Smooth muscle cell (in vitro differentiated cells): Measurements from ENCODE around the gene KCNMB2. TPM values are rescaled to one million over a fixed set of nuclear protein-coding genes. Genes with fewer than 3 reads are reported as not detected.

Source experiments
- DNase-seq: peaks from one replicate; lab custom pipeline; 2025; ENCODE audit not compliant: unreplicated experiment; lab: John Stamatoyannopoulos, UW
- H2AFZ ChIP-seq: fragments of 200-600 bp; sonication (generic); 2 replicates; pipeline ENCODE4 v1.6.0; 2016; ENCODE audit warnings: antibody characterized with exemption, low read depth, mild to moderate bottlenecking
- H3F3A ChIP-seq: fragments of 200-600 bp; sonication (generic); 2 replicates; pipeline ENCODE4 v1.6.0; 2017; ENCODE audit warnings: antibody characterized with exemption, low read depth
- H3K27ac ChIP-seq: fragments of 200-600 bp; sonication (generic); 2 replicates; pipeline ENCODE4 v1.5.1; 2016; ENCODE audit warnings: low read depth, mild to moderate bottlenecking
- H3K27me3 ChIP-seq: fragments of 200-600 bp; sonication (generic); 2 replicates; pipeline ENCODE4 v1.6.1; 2016; ENCODE audit warnings: low read depth, mild to moderate bottlenecking
- H3K36me3 ChIP-seq: fragments of 200-600 bp; sonication (generic); 2 replicates; pipeline ENCODE4 v1.5.1; 2016; ENCODE audit warnings: low read depth
- H3K4me1 ChIP-seq: fragments of 200-600 bp; sonication (generic); 2 replicates; pipeline ENCODE4 v1.5.1; 2016; ENCODE audit warnings: low read depth
- H3K4me2 ChIP-seq: fragments of 200-600 bp; sonication (generic); 2 replicates; pipeline ENCODE4 v1.6.0; 2016; ENCODE audit warnings: mild to moderate bottlenecking
- H3K4me3 ChIP-seq: fragments of 200-600 bp; sonication (generic); 2 replicates; pipeline ENCODE4 v1.5.1; 2016; ENCODE audit warnings: mild to moderate bottlenecking
- H3K79me2 ChIP-seq: fragments of 200-600 bp; sonication (generic); 2 replicates; pipeline ENCODE4 v1.6.0; 2016; ENCODE audit warnings: low read depth, mild to moderate bottlenecking
- H3K9ac ChIP-seq: fragments of 200-600 bp; sonication (generic); 2 replicates; pipeline ENCODE4 v1.6.0; 2016; ENCODE audit warnings: low read depth
- H3K9me3 ChIP-seq: fragments of 200-600 bp; sonication (generic); replicated peaks from 2 replicates; pipeline ENCODE4 v1.5.1; 2016; ENCODE audit warnings: low read depth
- H4K20me1 ChIP-seq: fragments of 200-600 bp; sonication (generic); 2 replicates; pipeline ENCODE4 v1.6.0; 2016; ENCODE audit warnings: low read depth
- CTCF ChIP-seq: fragments of 200-600 bp; sonication (generic); IDR thresholded peaks from 2 replicates; pipeline ENCODE4 v1.5.1; 2017; ENCODE audit warnings: borderline replicate concordance, mild to moderate bottlenecking, antibody characterized with exemption; ENCODE audit not compliant: insufficient read depth, poor library complexity, severe bottlenecking
- WGBS: methylation state at CpG from one replicate; pipeline ENCODE4 v1.1.7; 2016; ENCODE audit warnings: low lambda C conversion rate; 5-methylcytosine and 5-hydroxymethylcytosine counted together
- polyA plus RNA-seq: library from polyadenylated mRNA; unstranded; fragments of >200 nt; fragmentation: Nextera tagmentation; extraction: Ambion mirVana; gene quantifications from 2 replicates; pipeline ENCODE4 v1.2.1, GENCODE V29; 2016
- total RNA-seq: library from RNA; depleted of rRNA; stranded (reverse); fragments of >200 nt; gene quantifications from 2 replicates; pipeline ENCODE4 v1.2.3, GENCODE V29; 2014

The KCNMB2 gene
- total and polyA plus RNA-seq, 2 experiments from 2014 or later, result 0.09 TPM; not detected in 1

DNA sequence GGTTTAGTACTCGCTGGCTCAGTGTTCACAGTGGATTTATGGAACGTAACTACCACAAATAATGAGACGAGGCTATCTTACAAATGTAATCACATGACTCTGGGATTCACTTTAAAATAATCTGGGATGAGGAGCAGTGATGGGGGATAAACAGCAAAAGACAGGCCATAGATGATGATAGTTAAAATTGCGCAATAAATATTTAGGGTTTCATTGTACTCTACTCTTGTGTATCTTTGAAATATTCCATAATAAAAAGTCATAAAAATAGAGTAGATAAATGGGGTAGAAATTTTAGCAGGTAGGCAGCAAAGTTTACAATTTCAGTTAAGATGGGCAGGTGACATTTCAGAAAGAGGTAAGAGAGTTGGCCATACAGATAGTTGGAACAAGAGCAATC lies 196.6 kb downstream of the KCNMB2 start:
- H2AFZ ChIP-seq, result no peak overlapping the region
- no peaks in the 10 kb centered on the region for H3K27me3 ChIP-seq
- DNase-seq, result no peak
- WGBS, result 87% methylated on average over 4 of the region's 4 CpGs
- H3K27ac ChIP-seq, result no peak overlapping the region
- H3K9me3 ChIP-seq, result no peaks in the 10 kb centered on the region
- H3K4me3 ChIP-seq, result no peak overlapping the region
- H3K36me3 ChIP-seq, result no peaks in the 10 kb centered on the region
- H3K4me2 ChIP-seq, result no peak overlapping the region
- no peak overlapping the region for H3K9ac ChIP-seq
- no peak for TF ChIP-seq CTCF
- no peaks in the 10 kb centered on the region for H3K4me1 ChIP-seq
- no peaks in the 10 kb centered on the region for H3F3A ChIP-seq
- H3K79me2 ChIP-seq, result no peaks in the 10 kb centered on the region
- H4K20me1 ChIP-seq, result no peaks in the 10 kb centered on the region

- Histone ChIP-seq H3K79me2 (no peaks in the 10 kb centered on the region), H2AFZ (no peak overlapping the region), H3K27me3 (peaks cover 7% of the 10 kb centered on the region), H3K4me2 (no peak overlapping the region), H3F3A (no peaks in the 10 kb centered on the region), H3K4me1 (no peaks in the 10 kb centered on the region), H3K27ac (peak overlapping the region; percentile 48), H3K9me3 (no peaks in the 10 kb centered on the region), H3K9ac (no peak overlapping the region), H3K4me3 (no peak overlapping the region), H3K36me3 (no peaks in the 10 kb centered on the region), H4K20me1 (no peaks in the 10 kb centered on the region)
- WGBS, result 91% methylated on average over 4 of the region's 4 CpGs
- TF ChIP-seq CTCF, result no peak
- DNase-seq, result no peak
Observed at GRCh38 chr3:178735032-178735674, 198.9 kb downstream of the KCNMB2 start.

DNA sequence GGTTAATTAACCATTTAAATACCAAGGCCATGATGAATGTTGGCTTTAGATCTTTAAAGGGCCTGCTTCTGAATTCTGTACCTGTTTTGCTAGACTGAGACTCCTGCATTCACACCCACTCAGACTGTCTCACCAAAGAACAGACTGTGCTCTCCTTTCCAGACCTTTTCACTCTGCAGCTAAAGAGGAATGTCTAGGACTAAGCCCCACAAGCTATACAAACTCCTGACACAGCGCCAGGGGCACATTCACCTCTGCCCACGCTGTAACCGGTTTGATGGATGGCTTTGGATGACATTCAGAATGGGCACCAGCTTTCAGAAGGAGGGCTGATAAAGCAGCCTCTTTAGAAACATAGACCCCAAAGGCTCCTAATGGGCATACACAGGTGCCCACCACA lies 200.1 kb downstream of the KCNMB2 start:
- Histone ChIP-seq H3K4me3 (no peak overlapping the region), H3K79me2 (no peaks in the 10 kb centered on the region), H3K4me2 (no peak overlapping the region), H3K9ac (no peak overlapping the region), H2AFZ (no peak overlapping the region), H3K4me1 (no peaks in the 10 kb centered on the region), H3K27me3 (peaks cover 15% of the 10 kb centered on the region), H4K20me1 (no peaks in the 10 kb centered on the region), H3K36me3 (no peaks in the 10 kb centered on the region), H3K27ac (peak overlapping the region; percentile 59), H3F3A (no peaks in the 10 kb centered on the region), H3K9me3 (no peaks in the 10 kb centered on the region)
- no peak for DNase-seq
- no peak for TF ChIP-seq CTCF
- WGBS, result 69% methylated on average over 3 of the region's 3 CpGs

DNA sequence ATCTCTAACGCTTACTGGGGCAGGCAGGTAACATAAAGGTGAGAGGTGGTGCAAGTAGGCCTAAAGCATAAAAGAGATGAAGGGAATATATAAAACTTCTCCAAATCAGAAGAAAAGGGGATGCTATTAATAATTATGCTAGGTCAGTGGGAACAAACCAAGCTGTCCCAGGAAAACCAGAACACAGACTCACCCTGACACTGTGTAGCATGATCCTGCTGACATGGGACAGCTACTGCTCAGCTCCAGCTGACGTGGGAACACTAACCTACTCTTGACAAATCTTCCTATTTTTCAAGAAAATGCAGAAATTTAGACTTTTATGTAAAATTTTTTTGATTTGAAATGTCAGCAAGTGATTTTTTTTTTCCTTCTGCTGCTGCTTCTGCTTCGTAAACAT lies 203.5 kb downstream of the KCNMB2 start:
- Histone ChIP-seq H4K20me1 (no peaks in the 10 kb centered on the region), H3K4me3 (no peak overlapping the region), H2AFZ (no peak overlapping the region), H3K9ac (no peak overlapping the region), H3K9me3 (no peaks in the 10 kb centered on the region), H3K79me2 (no peaks in the 10 kb centered on the region), H3F3A (peaks cover 6% of the 10 kb centered on the region), H3K4me2 (no peak overlapping the region), H3K27me3 (peaks cover 19% of the 10 kb centered on the region), H3K4me1 (no peaks in the 10 kb centered on the region), H3K27ac (no peak overlapping the region), H3K36me3 (no peaks in the 10 kb centered on the region)
- WGBS, result 95% methylated on average over 3 of the region's 3 CpGs
- TF ChIP-seq CTCF, result no peak
- no peak for DNase-seq
